ENCODE data around the gene MRTFA. TPM values are rescaled to one million over a fixed set of nuclear protein-coding genes. Genes with fewer than 3 reads are reported as not detected.

MRTFA gene
- total RNA-seq, 2 experiments from 2014 or later: 55.3 to 58.9 TPM

DNA sequence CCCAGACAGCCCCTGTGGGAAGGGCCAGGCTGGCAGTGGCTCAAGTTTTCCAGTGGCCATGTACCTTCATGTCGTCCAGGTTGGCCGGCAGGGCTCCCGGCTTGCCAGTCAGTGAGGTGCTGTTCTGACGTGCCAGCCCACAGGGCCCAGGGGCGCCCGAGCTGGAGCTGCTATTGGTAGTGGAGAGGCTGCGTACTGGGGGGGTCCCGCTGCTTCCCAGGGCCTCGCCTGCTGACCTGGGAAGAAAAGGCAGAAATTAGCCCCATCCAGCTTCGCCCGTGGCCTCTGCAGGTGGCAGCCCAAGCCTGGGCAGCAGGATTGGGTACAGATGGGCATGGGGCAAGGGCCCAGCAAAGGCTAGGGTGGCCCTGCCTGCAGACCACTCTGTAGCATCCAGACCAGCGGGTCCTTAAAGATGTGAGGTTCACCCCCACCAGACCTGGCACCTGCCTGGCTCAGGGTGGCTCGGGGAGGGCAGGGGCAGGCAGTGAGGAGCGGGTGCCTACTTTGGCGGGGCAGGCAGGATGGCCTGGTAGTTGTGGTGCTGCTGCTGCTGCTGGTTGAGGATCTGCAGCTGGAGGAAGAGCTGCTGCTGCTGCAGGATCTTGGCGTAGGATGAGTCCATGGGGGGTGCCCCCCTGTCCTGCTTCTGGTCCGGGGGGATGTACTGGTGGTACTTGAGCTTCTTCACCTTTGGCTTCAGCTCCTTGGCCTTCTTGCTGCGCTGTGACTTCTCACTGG lies 216.0 kb downstream of the MRTFA start:
- ATAC-seq (ENCODE audit: poor library complexity) (no peak), DNase-seq (no peak)
- CTCF ChIA-PET: no interaction called here
- POLR2A ChIA-PET: interaction anchor here (1.0 to 1.1 kb wide), 2 partner anchors 113 to 189 kb away, joined by 3 to 4 read pairs; no protein-coding TSS in a partner anchor
- Mint-ChIP-seq H3K27ac (no peak overlapping the region), H3K9me3 (no peaks in the 10 kb centered on the region), H3K27me3 (no peaks in the 10 kb centered on the region), H3K4me1 (ENCODE audit: low read depth) (peaks cover 23% of the 10 kb centered on the region), H3K4me3 (no peak overlapping the region), H3K36me3 (ENCODE audit: low read depth) (peaks cover 80% of the 10 kb centered on the region)
- intact Hi-C loops (cut with DNase I, micrococcal nuclease): no loop called here
- peaks cover 28% of the 10 kb centered on the region for H3K4me1 ChIP-seq (ENCODE audit: insufficient read depth, low read length)
- H3K27ac ChIP-seq (ENCODE audit: low read depth in 1 of 2, low read length in 2 of 2): peak overlapping the region in 1 of 2 donors; percentile 22
- H3K4me3 ChIP-seq (ENCODE audit: low read length): no peak overlapping the region
- TF ChIP-seq, protein P1, sequence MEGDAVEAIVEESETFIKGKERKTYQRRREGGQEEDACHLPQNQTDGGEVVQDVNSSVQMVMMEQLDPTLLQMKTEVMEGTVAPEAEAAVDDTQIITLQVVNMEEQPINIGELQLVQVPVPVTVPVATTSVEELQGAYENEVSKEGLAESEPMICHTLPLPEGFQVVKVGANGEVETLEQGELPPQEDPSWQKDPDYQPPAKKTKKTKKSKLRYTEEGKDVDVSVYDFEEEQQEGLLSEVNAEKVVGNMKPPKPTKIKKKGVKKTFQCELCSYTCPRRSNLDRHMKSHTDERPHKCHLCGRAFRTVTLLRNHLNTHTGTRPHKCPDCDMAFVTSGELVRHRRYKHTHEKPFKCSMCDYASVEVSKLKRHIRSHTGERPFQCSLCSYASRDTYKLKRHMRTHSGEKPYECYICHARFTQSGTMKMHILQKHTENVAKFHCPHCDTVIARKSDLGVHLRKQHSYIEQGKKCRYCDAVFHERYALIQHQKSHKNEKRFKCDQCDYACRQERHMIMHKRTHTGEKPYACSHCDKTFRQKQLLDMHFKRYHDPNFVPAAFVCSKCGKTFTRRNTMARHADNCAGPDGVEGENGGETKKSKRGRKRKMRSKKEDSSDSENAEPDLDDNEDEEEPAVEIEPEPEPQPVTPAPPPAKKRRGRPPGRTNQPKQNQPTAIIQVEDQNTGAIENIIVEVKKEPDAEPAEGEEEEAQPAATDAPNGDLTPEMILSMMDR (IDR thresholded peaks at IDR 0.05): no peak
- no peaks in the 10 kb centered on the region for H3K9me3 ChIP-seq (ENCODE audit: control insufficient read depth in 1 of 2, insufficient read depth in 1 of 2, low read length in 2 of 2)
- H3K36me3 ChIP-seq (ENCODE audit: insufficient read depth, low read length): peaks cover 97% of the 10 kb centered on the region
- H3K27me3 ChIP-seq (ENCODE audit: control insufficient read depth in 1 of 2, insufficient read depth in 2 of 2, low read length in 2 of 2): no peaks in the 10 kb centered on the region

DNA sequence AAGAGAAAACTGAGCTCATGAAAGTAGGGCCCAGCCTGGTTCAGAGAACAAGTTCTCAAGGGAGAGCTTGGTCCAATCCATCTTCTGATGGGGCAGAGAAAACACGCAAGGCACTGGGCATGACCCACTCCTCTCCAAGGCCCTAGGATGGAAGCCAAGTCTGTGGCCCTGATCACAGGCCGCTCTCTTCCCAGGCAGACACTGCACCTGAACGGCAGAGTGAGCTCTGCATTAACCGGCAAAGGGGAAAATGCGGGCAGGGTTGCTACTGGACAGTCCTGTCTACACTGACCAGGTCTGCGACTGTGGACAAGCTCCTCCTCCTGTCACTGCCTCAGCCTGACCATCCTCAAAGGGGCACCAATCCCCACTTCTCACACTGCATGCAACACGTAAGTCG lies 216.8 kb downstream of the MRTFA start:
- Mint-ChIP-seq H3K27ac (peak overlapping the region; percentile 27), H3K4me1 (ENCODE audit: low read depth) (peaks cover 31% of the 10 kb centered on the region), H3K4me3 (no peak overlapping the region), H3K27me3 (no peaks in the 10 kb centered on the region), H3K9me3 (no peaks in the 10 kb centered on the region), H3K36me3 (ENCODE audit: low read depth) (peaks cover 80% of the 10 kb centered on the region)
- DNase-seq: no peak
- ATAC-seq (ENCODE audit: poor library complexity): no peak
- TF ChIP-seq, protein P1 (IDR thresholded peaks at IDR 0.05): no peak
- Histone ChIP-seq H3K27ac (ENCODE audit: low read depth in 1 of 2, low read length in 2 of 2) (no peak overlapping the region), H3K36me3 (ENCODE audit: insufficient read depth, low read length) (peaks cover 89% of the 10 kb centered on the region), H3K4me1 (ENCODE audit: insufficient read depth, low read length) (peaks cover 36% of the 10 kb centered on the region), H3K9me3 (ENCODE audit: control insufficient read depth in 1 of 2, insufficient read depth in 1 of 2, low read length in 2 of 2) (no peaks in the 10 kb centered on the region), H3K4me3 (ENCODE audit: low read length) (no peak overlapping the region), H3K27me3 (ENCODE audit: control insufficient read depth in 1 of 2, insufficient read depth in 2 of 2, low read length in 2 of 2) (no peaks in the 10 kb centered on the region)
- ChIA-PET POLR2A (interaction anchor here (1.0 to 1.1 kb wide), 3 partner anchors 49 to 190 kb away, joined by 3 to 4 read pairs (median 4); partner anchors contain the start of gene SGSM3), CTCF (interaction anchor here (0.7 kb wide), 1 partner anchor 17 kb away, joined by 3 read pairs; no protein-coding TSS in a partner anchor)
- intact Hi-C loops (cut with DNase I, micrococcal nuclease): no loop called here

DNA sequence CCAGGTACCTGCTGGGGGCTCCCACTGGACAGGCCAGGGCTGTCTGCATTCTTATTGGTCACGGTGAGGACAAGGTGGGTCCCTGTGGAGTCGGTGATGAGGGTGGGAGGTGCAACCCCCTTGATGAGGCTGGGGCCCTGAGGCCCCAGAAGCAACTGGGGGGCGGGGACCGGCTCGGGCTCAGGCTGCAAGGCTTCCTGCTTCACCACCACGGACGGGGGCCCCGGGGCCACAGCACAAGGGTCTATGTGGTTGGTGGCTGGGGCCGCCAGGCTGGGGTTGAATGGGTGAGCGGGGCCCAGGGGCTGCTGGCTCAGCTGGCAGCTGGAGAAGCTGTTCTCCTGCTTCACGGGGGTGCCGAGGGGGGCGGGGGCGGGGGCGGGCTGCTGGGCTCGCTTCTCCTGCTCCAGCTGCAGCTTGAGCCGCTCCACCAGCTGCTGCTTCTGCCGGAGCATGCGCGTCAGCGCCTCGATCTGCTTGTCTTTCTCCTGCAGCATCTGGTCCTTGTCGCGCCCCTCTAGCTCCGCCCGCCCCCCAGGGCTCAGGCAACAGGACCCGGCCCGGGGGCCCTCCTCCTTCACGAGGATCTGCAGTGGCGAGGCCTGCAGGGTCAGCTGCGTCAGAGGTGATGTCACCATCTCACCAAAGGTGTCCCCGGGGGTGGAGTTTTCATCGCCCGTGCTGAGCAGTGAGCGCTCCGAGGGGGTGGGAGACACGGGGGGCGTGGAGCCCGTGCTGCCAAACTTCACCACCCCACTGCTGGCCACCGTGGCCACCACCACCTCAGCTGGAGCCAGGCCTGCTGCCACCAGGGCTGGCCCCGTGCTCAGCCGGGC lies 217.9 kb downstream of the MRTFA start:
- Histone ChIP-seq H3K4me1 (ENCODE audit: insufficient read depth, low read length) (peaks cover 36% of the 10 kb centered on the region), H3K36me3 (ENCODE audit: insufficient read depth, low read length) (peaks cover 82% of the 10 kb centered on the region), H3K27ac (ENCODE audit: low read depth in 1 of 2, low read length in 2 of 2) (peak overlapping the region in 1 of 2 donors; percentile 43), H3K27me3 (ENCODE audit: control insufficient read depth in 1 of 2, insufficient read depth in 2 of 2, low read length in 2 of 2) (no peaks in the 10 kb centered on the region), H3K4me3 (ENCODE audit: low read length) (no peak overlapping the region), H3K9me3 (ENCODE audit: control insufficient read depth in 1 of 2, insufficient read depth in 1 of 2, low read length in 2 of 2) (no peaks in the 10 kb centered on the region)
- ChIA-PET POLR2A (interaction anchor here (1.6 kb wide), 1 partner anchor 33 kb away, joined by 6 read pairs; no protein-coding TSS in a partner anchor), CTCF (no interaction called here)
- Mint-ChIP-seq H3K4me3 (no peak overlapping the region), H3K36me3 (ENCODE audit: low read depth) (peaks cover 85% of the 10 kb centered on the region), H3K9me3 (no peaks in the 10 kb centered on the region), H3K4me1 (ENCODE audit: low read depth) (peaks cover 41% of the 10 kb centered on the region), H3K27ac (peak overlapping the region; percentile 49), H3K27me3 (no peaks in the 10 kb centered on the region)
- ATAC-seq (ENCODE audit: poor library complexity) (peak; percentile 39), DNase-seq (peak in 1 of 14 experiments; percentile 29)
- intact Hi-C loops (cut with DNase I, micrococcal nuclease): no loop called here
- TF ChIP-seq, protein P1 (IDR thresholded peaks at IDR 0.05): no peak

All from CD4-positive, alpha-beta T cell (primary cell).